HEK293 (cell line): ENCODE results near the gene CPD.
"Not testable (repeated sequence)": the region's sequence is repeated elsewhere in the genome, so short reads cannot be mapped to it uniquely, and the experiment has no call there.

Experiments
- CTCF ChIA-PET: fragments of 350-600 bp; formaldehyde crosslinking; extraction: SDS; loops from one replicate; lab custom pipeline; 2021; ENCODE audit warnings: antibody characterized with exemption; lab: Yijun Ruan, JAX
- POLR2A ChIA-PET: fragments of 300-600 bp; formaldehyde crosslinking; extraction: SDS; loops from one replicate; lab custom pipeline; 2020; ENCODE audit warnings: antibody characterized with exemption, inconsistent platforms; lab: Yijun Ruan, JAX
- H3K27ac ChIP-seq: fragments of 200-500 bp; sonication (Bioruptor generic); 2 replicates; pipeline ENCODE4 v1.5.1; 2014; ENCODE audit warnings: low read depth, low read length, control low read depth, inconsistent platforms; ENCODE audit errors: extremely low read depth
- H3K36me3 ChIP-seq, 2 experiments: fragments of 200-500 bp in 1 of 2; sonication (Bioruptor generic) in 1 of 2; 1 replicate in 1 of 2; 2 replicates in 1 of 2; pipeline ENCODE4 v1.5.1; 2014 to 2017; ENCODE audit warnings: inconsistent platforms in 2 of 2, low read length in 2 of 2; ENCODE audit not compliant: control insufficient read depth in 2 of 2, insufficient read depth in 1 of 2
- H3K4me1 ChIP-seq: fragments of 200-500 bp; sonication (Bioruptor generic); 2 replicates; pipeline ENCODE4 v1.5.1; 2014; ENCODE audit warnings: mild to moderate bottlenecking, low read length, inconsistent platforms; ENCODE audit not compliant: control insufficient read depth, insufficient read depth
- H3K4me3 ChIP-seq: 2 replicates; pipeline ENCODE4 v1.5.1; 2011; ENCODE audit warnings: low read depth, mild to moderate bottlenecking, control low read depth, low read length, moderate library complexity
- H3K9me3 ChIP-seq: fragments of 200-500 bp; sonication (Bioruptor generic); 2 replicates; pipeline ENCODE4 v1.5.1; 2014; ENCODE audit warnings: low read depth, low read length, inconsistent platforms; ENCODE audit not compliant: control insufficient read depth, insufficient read depth
- SCRT1 ChIP-seq: fragments of 450-650 bp; formaldehyde crosslinking; IDR thresholded peaks from 2 replicates; pipeline ENCODE4 v1.5.1; 2016; ENCODE audit warnings: missing biosample characterization, missing genetic modification characterization, borderline replicate concordance
- SCRT2 ChIP-seq: fragments of 450-650 bp; formaldehyde crosslinking; IDR thresholded peaks from 2 replicates; pipeline ENCODE4 v1.5.1; 2016; ENCODE audit warnings: missing biosample characterization, missing genetic modification characterization
- WT1 ChIP-seq: fragments of 450-650 bp; formaldehyde crosslinking; IDR thresholded peaks from 2 replicates; pipeline ENCODE4 v1.5.1; 2016; ENCODE audit warnings: missing biosample characterization, missing genetic modification characterization
- YY1 ChIP-seq: fragments of 450-650 bp; formaldehyde crosslinking; IDR thresholded peaks from 2 replicates; pipeline ENCODE4 v1.5.1; 2018; ENCODE audit warnings: missing biosample characterization, missing genetic modification characterization
- ZBTB44 ChIP-seq: fragments of 450-650 bp; IDR thresholded peaks from 2 replicates; pipeline ENCODE4 v1.5.1; 2018; ENCODE audit warnings: missing biosample characterization, mild to moderate bottlenecking, missing genetic modification characterization
- ZBTB8A ChIP-seq: fragments of 450-650 bp; formaldehyde crosslinking; IDR thresholded peaks from 2 replicates; pipeline ENCODE4 v1.5.1; 2016; ENCODE audit warnings: missing biosample characterization, missing genetic modification characterization
- ZNF175 ChIP-seq: fragments of 450-650 bp; formaldehyde crosslinking; IDR thresholded peaks from 2 replicates; pipeline ENCODE4 v1.5.1; 2016; ENCODE audit warnings: missing biosample characterization, missing genetic modification characterization
- ZNF184 ChIP-seq: fragments of 450-650 bp; IDR thresholded peaks from 2 replicates; pipeline ENCODE4 v1.5.1; 2018; ENCODE audit warnings: missing biosample characterization, mild to moderate bottlenecking, missing genetic modification characterization
- ZNF274 ChIP-seq, 2 experiments: fragments of 200-500 bp in 1 of 2; fragments of 450-650 bp in 1 of 2; sonication (Bioruptor generic) in 1 of 2; formaldehyde crosslinking in 1 of 2; IDR thresholded peaks; 2 replicates each; pipeline versions ENCODE4 v1.5.1 to v1.6.1; 2014 to 2016; ENCODE audit warnings: borderline replicate concordance in 1 of 2, inconsistent platforms in 1 of 2, low read length in 1 of 2, missing biosample characterization in 1 of 2, missing genetic modification characterization in 1 of 2
- ZNF311 ChIP-seq: fragments of 450-650 bp; formaldehyde crosslinking; IDR thresholded peaks from 2 replicates; pipeline ENCODE4 v1.5.1; 2017; ENCODE audit warnings: missing biosample characterization, missing genetic modification characterization, borderline replicate concordance
- ZNF449 ChIP-seq: fragments of 450-650 bp; formaldehyde crosslinking; IDR thresholded peaks from 2 replicates; pipeline ENCODE4 v1.5.1; 2017; ENCODE audit warnings: missing biosample characterization, mild to moderate bottlenecking, missing genetic modification characterization, moderate library complexity
- ZNF610 ChIP-seq: fragments of 450-650 bp; formaldehyde crosslinking; IDR thresholded peaks from 2 replicates; pipeline ENCODE4 v1.5.1; 2016; ENCODE audit warnings: missing biosample characterization, missing genetic modification characterization, borderline replicate concordance
- ZNF670 ChIP-seq: fragments of 450-650 bp; formaldehyde crosslinking; IDR thresholded peaks from 2 replicates; pipeline ENCODE4 v1.5.1; 2016; ENCODE audit warnings: missing biosample characterization, missing genetic modification characterization, low read depth
- ZNF843 ChIP-seq: fragments of 450-650 bp; formaldehyde crosslinking; IDR thresholded peaks from 2 replicates; pipeline ENCODE4 v1.5.1; 2016; ENCODE audit warnings: missing biosample characterization, missing genetic modification characterization
- ZSCAN23 ChIP-seq: fragments of 450-650 bp; formaldehyde crosslinking; IDR thresholded peaks from 2 replicates; pipeline ENCODE4 v1.5.1; 2016; ENCODE audit warnings: missing biosample characterization, missing genetic modification characterization

The CPD gene

GRCh38 chr17:30443721-30444120, 65.0 kb downstream of the CPD start:
- no peaks in the 10 kb centered on the region for H3K4me1 ChIP-seq
- no peak overlapping the region for H3K27ac ChIP-seq
- ChIA-PET POLR2A (no interaction called here), CTCF (no interaction called here)
- H3K9me3 ChIP-seq, result no peaks in the 10 kb centered on the region
- H3K36me3 ChIP-seq, result peaks cover 32 to 43% of the 10 kb centered on the region in 2 experiments
- H3K4me3 ChIP-seq, result no peak overlapping the region
- TF ChIP-seq WT1 (tag by site-specific recombination) (no peak), ZNF175 (tag by site-specific recombination) (no peak), ZNF311 (tag by site-specific recombination) (no peak), ZNF274 (IDR thresholded peaks at IDR 0.05; ENCODE audit: low read length) (no peak), ZNF274 (tag by site-specific recombination; IDR thresholded peaks at IDR 0.05; ENCODE audit: borderline replicate concordance) (no peak), ZBTB8A (tag by site-specific recombination) (no peak), ZNF670 (tag by site-specific recombination) (no peak)

GRCh38 chr17:30446640-30447039, 67.9 kb downstream of the CPD start:
- H3K4me1 ChIP-seq, H3K27ac ChIP-seq, CTCF ChIA-PET, POLR2A ChIA-PET, H3K4me3 ChIP-seq, H3K9me3 ChIP-seq: not testable (repeated sequence)
- H3K36me3 ChIP-seq, result peaks cover 55 to 57% of the 10 kb centered on the region in 2 experiments
- TF ChIP-seq SCRT1 (tag by site-specific recombination) (0 out of 2 replicates have a peak, but pooled peaks have one; percentile 19), ZNF184 (tag by site-specific recombination) (peak; percentile 93), SCRT2 (tag by site-specific recombination) (peak; percentile 72)

- Histone ChIP-seq H3K36me3 (peaks cover 47 to 64% of the 10 kb centered on the region in 2 experiments), H3K9me3 (no peaks in the 10 kb centered on the region), H3K27ac (no peak overlapping the region), H3K4me3 (no peak overlapping the region), H3K4me1 (no peaks in the 10 kb centered on the region)
- ChIA-PET CTCF (interaction anchor here (1.2 kb wide), 1 partner anchor 109 kb away, joined by 4 read pairs; no protein-coding TSS in a partner anchor), POLR2A (no interaction called here)
- TF ChIP-seq ZNF449 (tag by site-specific recombination) (no peak), ZSCAN23 (no peak), ZBTB44 (no peak), ZNF843 (no peak), YY1 (tag by site-specific recombination) (no peak), ZNF610 (tag by site-specific recombination) (no peak)
Measured at GRCh38 chr17:30449480-30449879, 70.8 kb downstream of the CPD start.
